Hematopoietic multipotent progenitor cell treated with erythropoietin and hydrocortisone succinate and interleukin-3 and kit ligand, for 8 days (in vitro differentiated cells): ENCODE results near the gene TPPP3.
"Not testable (repeated sequence)": the region's sequence is repeated elsewhere in the genome, so short reads cannot be mapped to it uniquely, and the experiment has no call there.

ENCODE experiments used
- DNase-seq: peaks from one replicate; pipeline ENCODE4 v3.0.0-alpha.2; 2015

TPPP3 gene

DNA sequence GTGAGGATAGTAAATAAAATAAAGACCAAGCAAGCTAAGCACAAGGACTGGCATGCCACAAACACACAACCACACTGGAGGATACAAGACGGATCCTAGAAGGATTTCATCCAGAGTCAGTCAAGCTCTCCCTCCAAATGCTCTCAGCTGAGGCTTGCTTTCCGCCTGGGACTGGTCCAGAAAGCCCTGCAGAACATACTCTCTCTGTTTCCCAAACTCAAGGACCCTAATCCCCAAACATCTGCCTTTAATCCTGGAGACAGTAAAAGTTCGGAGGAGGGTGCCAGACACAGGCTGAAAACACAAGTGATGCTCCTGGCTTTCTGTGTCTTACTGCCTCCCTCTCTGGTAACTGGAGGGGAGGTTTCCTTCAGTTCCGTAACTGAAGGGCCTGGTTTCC is 32.3 kb upstream of the TPPP3 start:
- no peak for DNase-seq

DNA sequence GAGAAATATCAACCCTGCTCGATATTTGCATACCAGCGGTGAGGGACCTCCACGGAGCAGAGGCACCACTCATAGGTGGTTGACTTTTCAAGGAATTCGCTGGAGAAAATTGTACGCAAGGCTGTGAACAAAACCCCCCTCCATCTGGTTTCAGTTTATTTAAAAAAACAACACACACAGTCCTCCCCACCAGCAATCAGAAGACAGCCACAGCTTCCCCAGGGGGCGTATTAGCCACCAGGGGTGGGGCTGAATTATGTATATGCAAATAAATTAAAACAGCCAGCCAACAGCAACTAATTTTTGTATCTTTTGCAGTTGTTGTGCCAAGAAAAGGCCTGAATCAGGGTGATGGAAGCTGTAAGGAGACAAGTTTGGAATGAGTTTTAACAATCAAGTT is 31.8 kb upstream of the TPPP3 start:
- no peak for DNase-seq

GRCh38 chr16:67424261-67424615 is 30.9 kb upstream of the TPPP3 start:
- no peak for DNase-seq

- DNase-seq: no peak
These were observed 30.4 kb upstream of the TPPP3 start for GRCh38 chr16:67423611-67424260.

- no peak for DNase-seq
These were observed 29.7 kb upstream of the TPPP3 start for GRCh38 chr16:67423015-67423414.

DNA sequence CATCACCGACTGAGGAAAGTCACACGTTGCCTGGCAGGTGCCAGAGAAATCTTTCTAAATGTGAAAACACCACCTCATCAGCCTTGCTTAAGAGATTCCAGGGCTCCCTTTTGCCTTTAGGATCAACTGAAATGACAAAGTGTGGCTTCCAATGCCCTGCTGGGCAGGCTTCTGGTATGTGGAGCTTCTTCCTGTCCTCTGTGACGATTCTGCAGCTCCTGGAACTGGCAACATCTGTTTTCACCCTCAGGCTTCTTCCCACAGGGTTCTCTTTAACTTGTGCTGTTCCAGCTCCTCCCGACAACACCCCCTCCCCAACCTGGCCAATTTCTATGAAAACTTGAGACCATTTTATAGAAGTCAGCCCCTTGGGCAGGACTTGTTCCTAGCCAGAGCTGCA is 27.7 kb upstream of the TPPP3 start:
- DNase-seq: no peak

DNA sequence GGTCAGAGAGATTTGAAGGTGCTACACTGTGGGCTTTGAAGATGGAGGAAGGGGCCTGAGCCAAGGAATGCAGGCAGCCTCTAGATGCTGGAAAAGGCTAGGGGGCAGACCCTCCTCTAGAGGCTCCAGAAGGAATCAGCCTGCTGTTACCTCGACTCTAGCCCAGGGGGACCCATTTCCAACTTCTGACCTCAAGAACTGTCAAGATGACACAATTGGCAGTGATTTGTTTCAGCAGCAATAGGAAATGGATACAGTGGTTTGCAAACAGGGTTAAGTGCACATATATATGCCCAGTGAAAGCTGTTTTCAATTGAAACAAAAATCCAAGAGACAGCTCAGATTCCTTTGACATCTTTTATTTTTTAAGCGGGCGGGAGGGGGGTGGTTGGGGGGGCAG is 26.6 kb upstream of the TPPP3 start:
- DNase-seq: no peak

DNA sequence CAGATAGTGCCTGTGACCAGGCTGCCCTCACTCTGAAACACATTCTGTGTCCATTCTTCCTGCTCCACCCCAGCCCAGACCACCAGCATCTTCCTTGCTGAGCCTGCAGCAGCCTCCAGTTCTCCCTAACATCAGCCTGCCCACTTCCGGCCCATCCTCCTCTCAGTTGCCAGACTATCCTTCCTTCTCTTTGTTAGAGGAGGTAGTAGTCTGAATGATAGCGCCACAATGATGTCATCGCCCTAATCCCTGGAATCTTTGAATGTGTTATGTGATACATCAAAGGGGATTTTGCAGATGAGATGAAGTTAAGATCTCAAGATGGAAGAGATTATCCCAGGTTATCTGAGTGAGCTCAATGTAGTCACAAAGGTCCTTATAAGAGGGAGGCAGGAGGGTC is 26.2 kb upstream of the TPPP3 start:
- no peak for DNase-seq

DNA sequence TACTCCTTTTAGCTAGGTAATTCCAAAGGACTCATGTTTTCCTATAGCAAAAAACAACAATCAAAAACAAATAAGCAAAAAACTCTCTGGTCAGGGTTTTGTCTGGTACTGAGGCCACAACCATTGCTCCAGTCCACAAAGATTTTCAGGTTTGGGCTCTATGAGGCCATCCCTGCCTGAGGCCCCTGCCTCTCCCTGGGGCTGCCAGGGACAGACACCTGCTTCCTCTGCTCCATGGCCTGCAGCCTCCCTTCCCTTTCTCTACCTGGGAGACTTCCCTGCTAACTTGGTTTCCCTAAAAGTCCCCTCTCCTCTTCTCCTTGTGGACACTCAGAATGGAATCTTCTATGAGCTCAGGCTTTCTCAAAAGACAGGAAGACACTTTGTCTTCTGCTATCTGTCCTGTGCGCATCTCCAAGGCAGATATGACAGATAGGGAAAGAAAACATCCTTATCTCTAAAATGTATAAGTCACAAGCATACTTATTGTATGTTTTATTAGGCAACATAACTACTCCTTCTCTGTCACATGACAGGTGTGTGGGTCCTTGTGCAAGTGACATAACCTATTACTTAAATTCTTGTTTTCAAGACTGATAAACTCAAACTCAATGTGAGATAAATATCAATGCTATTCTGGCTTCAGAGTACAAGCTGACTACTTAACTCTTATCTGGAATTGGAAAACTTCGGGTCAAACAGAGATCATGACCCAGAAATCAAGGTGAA is 24.2 kb upstream of the TPPP3 start:
- no peak for DNase-seq

DNA sequence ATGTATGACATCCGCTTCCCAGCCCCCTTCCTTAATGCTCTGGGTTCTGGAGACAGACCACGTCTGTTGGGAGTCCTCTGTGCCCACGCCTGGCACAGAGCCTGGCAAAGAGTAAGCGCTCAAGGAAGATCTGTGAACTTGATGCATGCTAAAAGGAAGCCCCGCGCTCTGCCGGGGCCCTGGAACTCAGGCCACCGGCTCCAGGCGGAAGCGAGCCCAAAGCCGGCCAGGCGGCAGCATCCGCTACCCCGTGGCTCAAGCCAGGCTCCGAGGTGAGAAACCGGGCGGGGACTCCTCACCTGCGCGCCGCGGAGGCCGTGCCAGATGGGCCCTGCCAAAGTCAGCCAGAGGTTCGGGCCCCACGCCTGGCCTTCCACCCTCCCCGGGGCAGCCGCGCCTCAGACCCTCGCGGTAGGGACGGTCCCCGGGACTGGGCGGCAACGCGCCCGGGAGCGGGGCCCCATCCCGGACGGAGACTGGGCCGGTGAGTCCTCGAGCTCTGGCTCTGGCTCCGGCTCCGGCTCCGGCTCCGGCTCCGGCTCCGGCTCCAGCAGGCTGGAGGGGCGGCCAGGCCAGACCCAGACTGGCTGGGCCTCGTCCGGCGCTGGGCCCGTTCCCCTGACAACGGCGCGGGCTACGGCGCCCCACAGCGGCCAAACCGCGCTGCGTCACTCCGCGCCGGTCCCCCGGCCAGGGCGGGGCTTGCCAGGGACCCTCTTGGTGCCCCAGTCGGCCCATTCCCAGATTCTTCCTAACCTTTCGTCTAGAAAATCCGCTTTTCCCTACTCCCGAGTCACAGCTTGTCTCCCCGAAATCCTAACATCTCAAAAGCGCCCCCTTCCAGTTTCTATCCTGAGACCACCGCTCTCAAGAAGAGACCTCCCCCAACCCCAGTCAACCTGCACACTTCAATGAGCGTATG is 22.8 kb upstream of the TPPP3 start, which contains the start of gene ZDHHC1:
TSS of gene ZDHHC1 (minus strand) at position 606 of the 922 bp plus-strand sequence. CDS start 8,702 bp downstream, outside the sequence.
- DNase-seq: no peak

DNA sequence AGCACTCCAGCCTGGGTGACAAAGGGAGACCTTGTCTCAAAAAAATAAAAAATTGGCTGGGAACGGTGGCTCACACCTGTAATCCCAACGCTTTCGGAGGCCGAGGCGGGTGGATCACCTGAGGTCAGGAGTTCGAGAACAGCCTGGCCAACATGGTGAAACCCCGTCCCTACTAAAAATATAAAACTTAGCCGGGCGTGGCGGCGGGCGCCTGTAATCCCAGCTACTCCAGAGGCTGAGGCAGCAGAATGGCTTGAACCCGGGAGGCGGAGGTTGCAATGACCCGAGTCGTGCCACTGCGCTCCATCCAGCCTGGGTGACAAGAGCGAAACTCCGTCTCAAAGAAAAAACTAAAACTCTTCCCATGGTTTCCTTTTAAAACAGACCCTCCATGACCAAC is 22.1 kb upstream of the TPPP3 start:
- DNase-seq: not testable (repeated sequence)

- no peak for DNase-seq
These were observed 20.9 kb upstream of the TPPP3 start for GRCh38 chr16:67413978-67414911.

- DNase-seq: no peak
These were observed 19.0 kb upstream of the TPPP3 start for GRCh38 chr16:67412294-67412693.

DNA sequence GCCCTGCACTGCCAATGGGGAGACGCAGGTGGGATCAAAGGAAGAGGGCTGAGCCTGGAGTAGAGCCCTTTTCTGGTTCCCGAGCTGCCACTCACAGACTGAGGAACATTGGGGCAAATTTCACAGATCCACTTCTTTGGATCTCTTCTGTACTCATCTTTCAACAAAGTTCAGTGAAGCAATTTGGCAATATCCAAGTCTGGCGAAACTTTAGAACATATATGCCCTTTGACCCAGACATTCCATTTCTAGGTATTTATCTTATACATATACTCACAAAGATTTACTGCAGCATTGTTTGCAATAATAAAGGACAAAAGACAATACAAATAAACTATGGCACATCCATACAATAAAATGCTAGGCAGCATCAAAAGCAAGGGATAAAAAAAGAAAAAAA is 18.0 kb upstream of the TPPP3 start:
- no peak for DNase-seq

DNA sequence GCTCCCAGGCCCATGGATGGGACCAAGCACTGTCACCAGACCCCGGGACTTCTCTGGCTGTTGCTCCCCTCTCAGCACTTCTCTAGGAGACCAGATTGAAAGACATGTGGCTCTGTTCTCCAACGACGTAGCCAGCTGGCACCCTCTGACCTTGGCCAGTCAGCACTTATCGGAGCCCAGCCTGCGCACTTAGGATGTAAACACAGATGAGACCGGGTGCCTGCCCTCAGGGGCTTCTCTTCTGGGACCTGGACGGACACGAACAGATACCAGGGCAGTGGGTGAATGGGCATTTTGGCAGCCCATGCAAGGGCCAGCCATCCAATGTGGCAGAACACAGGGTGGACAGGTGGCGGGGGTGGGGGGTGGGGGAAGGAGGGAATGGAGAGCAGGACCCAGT is 16.3 kb upstream of the TPPP3 start:
- no peak for DNase-seq

DNA sequence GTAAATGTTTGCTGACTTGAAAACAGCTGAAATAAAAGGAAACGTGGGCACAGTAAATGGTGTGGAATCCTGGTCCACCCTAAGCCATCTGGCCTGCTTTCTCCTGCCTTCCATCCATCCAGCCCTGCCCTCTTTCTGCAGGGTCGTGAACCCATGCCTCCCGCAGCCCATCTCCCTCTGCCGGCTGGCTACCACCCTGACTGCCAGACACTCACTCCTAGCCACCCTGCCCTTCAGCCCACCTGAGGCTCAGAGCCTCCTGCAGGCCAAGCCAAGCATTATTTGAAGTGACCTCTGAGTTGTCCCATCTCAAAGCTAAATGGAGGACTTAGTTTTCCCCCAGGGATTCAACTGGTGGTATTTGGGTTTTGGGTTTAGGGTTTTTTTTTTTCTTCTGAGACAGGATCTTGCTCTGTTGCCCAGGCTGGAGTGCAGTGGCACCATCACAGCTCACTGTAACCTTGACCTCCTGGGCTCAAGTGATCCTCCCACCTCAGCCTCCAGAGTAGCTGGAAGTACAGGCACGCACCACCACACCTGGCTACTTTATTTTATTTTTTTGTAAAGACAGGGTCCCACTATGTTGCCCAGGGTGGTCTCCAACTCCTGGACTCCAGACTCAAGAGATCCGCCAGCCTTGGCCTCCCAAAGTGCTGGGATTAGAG is 14.6 kb upstream of the TPPP3 start:
- no peak for DNase-seq

DNA sequence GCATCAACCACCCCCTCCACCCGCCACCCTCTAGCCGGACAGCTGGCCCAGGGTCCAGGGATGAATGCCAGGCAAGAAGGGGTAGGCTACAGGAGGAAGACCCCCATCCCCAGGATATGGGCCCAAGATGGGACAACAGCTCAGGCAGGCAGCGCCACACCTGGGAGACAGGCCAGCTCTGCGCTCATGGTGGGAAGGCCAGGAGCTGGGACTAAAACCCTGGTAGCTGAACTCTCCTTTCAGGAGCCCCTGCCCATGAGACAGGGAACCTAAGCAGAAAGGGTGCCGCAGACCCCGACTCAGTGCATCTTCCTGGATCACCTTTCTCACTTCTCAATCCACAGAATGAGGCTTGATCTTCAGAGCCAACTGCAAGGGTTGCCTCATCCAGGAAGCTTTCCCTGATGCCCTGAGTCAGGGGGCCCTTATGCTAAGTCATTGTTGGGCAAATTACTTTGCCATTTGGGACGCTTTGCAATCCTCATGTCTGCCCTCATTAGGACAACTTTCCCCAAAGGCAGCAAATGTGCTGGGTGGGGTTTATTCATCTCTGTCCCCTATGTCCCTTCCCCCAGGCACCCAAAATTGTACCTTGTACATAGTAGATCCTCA is 14.0 kb upstream of the TPPP3 start:
- DNase-seq: no peak

DNA sequence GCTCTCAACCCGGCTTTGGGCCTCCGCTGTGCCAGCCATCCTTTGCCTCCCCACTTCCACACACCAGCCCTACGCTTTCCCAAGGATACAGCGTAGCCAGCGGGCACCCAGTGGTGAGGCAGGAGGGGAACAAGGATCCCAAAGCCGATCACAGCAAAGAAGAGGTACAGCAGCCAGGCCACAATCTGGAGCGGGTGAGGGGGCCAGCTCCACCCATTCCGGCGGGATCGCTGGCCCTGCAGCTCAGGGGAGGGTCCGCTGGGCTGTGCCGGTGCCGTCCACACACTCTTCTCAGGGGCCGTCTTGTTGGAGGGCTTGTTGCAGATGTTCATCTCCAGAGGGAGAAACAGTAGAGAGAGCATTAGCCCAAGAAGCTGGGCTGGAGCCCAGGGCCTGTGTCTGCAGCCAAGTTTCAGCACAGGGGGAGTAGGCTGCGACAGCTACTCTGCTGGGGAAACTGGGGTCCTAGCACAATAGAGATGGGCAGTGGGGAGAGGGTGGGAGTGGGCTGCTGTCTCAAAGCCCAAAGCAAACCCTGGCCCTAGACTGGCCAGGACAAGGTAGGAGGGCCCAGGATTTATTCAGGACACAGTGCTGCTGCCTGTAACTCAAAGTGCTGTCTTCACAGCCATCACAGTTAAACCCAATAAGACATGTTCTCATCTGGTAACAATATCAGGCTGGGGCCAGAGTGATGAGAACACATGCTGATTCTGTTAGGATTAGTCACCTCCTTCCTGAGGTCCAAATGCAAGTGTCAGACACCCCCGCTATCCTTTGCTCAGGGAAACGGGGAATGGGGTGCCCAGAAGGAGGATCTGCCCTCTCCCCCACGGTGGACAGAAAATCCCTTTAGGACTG is 13.0 kb upstream of the TPPP3 start:
- no peak for DNase-seq

- no peak for DNase-seq
These were observed 12.0 kb upstream of the TPPP3 start for GRCh38 chr16:67405336-67405735.

GRCh38 chr16:67404740-67405226 is 11.5 kb upstream of the TPPP3 start:
- no peak for DNase-seq
